SK-N-SH (cell line): ENCODE measurements around the gene KLHL14.

Experiments used
- EZH2phosphoT487 ChIP-seq: fragments of 200-600 bp; sonication (generic); IDR thresholded peaks from 2 replicates; pipeline ENCODE4 v1.6.1; 2017; ENCODE audit warnings: low read depth, mixed run types, mild to moderate bottlenecking, antibody characterized with exemption, moderate library complexity, borderline replicate concordance
- MAX ChIP-seq: IDR thresholded peaks from 2 replicates; pipeline ENCODE4 v1.4.0; 2012; ENCODE audit warnings: low read depth
- MXI1 ChIP-seq: IDR thresholded peaks from 2 replicates; pipeline ENCODE4 v1.6.1; 2012; ENCODE audit warnings: mild to moderate bottlenecking, low read depth, low read length, improper control_type of control experiment
- POLR2AphosphoS5 ChIP-seq: IDR thresholded peaks from 2 replicates; pipeline ENCODE4 v1.6.1; 2012; ENCODE audit warnings: low read depth, low read length
- RAD21 ChIP-seq: IDR thresholded peaks from 2 replicates; pipeline ENCODE4 v1.6.1; 2012; ENCODE audit warnings: mild to moderate bottlenecking, low read length
- SMC3 ChIP-seq: IDR thresholded peaks from 2 replicates; pipeline ENCODE4 v1.6.1; 2012; ENCODE audit warnings: low read depth, low read length, improper control_type of control experiment
- USF1 ChIP-seq: IDR thresholded peaks from 2 replicates; pipeline ENCODE4 v1.4.0; 2012; ENCODE audit warnings: low read depth, borderline replicate concordance
- YY1 ChIP-seq: IDR thresholded peaks from 2 replicates; pipeline ENCODE4 v1.4.0; 2012; ENCODE audit warnings: low read depth, mild to moderate bottlenecking
- TF ChIP-seq, protein P1 (sequence below): fragments of 200-600 bp; sonication (generic); IDR thresholded peaks from 2 replicates; pipeline ENCODE4 v1.6.1; 2017; ENCODE audit warnings: antibody characterized with exemption, mild to moderate bottlenecking, moderate library complexity

DNA sequence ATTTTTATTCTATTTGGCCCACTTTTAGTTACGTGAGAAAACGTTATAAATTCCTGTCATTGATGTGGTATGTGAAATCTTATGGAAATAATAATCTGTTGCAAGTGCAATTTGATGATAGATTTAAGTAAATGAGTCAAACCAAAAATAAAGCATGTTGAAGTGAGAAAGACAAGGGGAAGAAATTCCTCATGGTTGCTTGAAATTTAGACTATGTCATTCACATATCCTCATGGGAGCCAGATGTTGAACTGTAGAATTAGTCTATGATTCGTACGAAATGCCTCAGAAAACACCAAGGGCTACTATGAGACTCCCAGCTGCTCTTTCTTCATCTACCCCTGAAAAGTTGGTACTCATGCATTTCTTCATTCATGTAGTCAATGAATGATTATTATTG, 55.7 kb downstream of the KLHL14 start:
- TF ChIP-seq SMC3, result no peak
- no peak for TF ChIP-seq POLR2AphosphoS5
- TF ChIP-seq, protein P1, sequence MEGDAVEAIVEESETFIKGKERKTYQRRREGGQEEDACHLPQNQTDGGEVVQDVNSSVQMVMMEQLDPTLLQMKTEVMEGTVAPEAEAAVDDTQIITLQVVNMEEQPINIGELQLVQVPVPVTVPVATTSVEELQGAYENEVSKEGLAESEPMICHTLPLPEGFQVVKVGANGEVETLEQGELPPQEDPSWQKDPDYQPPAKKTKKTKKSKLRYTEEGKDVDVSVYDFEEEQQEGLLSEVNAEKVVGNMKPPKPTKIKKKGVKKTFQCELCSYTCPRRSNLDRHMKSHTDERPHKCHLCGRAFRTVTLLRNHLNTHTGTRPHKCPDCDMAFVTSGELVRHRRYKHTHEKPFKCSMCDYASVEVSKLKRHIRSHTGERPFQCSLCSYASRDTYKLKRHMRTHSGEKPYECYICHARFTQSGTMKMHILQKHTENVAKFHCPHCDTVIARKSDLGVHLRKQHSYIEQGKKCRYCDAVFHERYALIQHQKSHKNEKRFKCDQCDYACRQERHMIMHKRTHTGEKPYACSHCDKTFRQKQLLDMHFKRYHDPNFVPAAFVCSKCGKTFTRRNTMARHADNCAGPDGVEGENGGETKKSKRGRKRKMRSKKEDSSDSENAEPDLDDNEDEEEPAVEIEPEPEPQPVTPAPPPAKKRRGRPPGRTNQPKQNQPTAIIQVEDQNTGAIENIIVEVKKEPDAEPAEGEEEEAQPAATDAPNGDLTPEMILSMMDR, result no peak
- TF ChIP-seq USF1, result no peak
- TF ChIP-seq EZH2phosphoT487, result no peak
- TF ChIP-seq MAX, result no peak
- TF ChIP-seq RAD21, result no peak
- no peak for TF ChIP-seq YY1
- TF ChIP-seq MXI1, result no peak
